AG04450 (cell line): ENCODE data around the gene CRP. TPM values are rescaled to one million over a fixed set of nuclear protein-coding genes. Genes with fewer than 3 reads are reported as not detected.

Source experiments
- CTCF ChIA-PET: fragments of 300-600, 350-600 bp; formaldehyde crosslinking; extraction: SDS; loops from one replicate; lab custom pipeline; 2022; ENCODE audit warnings: antibody characterized with exemption, inconsistent platforms; lab: Charles Lee
- POLR2A ChIA-PET: fragments of 350-600 bp; formaldehyde crosslinking; extraction: SDS; loops from one replicate; lab custom pipeline; 2021; ENCODE audit warnings: antibody characterized with exemption, inconsistent platforms; lab: Yijun Ruan, JAX
- DNase-seq: peaks from one replicate; pipeline ENCODE4 v3.0.0-alpha.2; 2011; ENCODE audit warnings: low read depth, low spot score
- H3K27ac ChIP-seq: one replicate; pipeline ENCODE4 v1.5.1; 2012; ENCODE audit warnings: low read depth, low read length, control low read depth
- H3K27me3 ChIP-seq: one replicate; pipeline ENCODE4 v1.6.0; 2012; ENCODE audit warnings: low read length; ENCODE audit not compliant: control insufficient read depth, insufficient read depth
- H3K4me3 ChIP-seq: 2 replicates; pipeline ENCODE4 v1.5.1; 2011; ENCODE audit warnings: mild to moderate bottlenecking, low read depth, low read length, control low read depth
- H3K9me3 ChIP-seq: 2 replicates; pipeline ENCODE4 v1.5.1; 2012; ENCODE audit warnings: low read length; ENCODE audit not compliant: control insufficient read depth, insufficient read depth
- polyA plus RNA-seq: library from polyadenylated mRNA; depleted of rRNA; stranded (reverse); fragments of >200 nt; gene quantifications from 2 replicates; pipeline ENCODE4 v1.2.3, GENCODE V29; 2011
- TF ChIP-seq, protein P1 (sequence below): IDR thresholded peaks from 2 replicates; pipeline ENCODE4 v1.5.1; 2011; ENCODE audit warnings: low read depth, low read length, control low read depth, inconsistent platforms

The CRP gene
- polyA plus RNA-seq, 1 experiment, result not detected

DNA sequence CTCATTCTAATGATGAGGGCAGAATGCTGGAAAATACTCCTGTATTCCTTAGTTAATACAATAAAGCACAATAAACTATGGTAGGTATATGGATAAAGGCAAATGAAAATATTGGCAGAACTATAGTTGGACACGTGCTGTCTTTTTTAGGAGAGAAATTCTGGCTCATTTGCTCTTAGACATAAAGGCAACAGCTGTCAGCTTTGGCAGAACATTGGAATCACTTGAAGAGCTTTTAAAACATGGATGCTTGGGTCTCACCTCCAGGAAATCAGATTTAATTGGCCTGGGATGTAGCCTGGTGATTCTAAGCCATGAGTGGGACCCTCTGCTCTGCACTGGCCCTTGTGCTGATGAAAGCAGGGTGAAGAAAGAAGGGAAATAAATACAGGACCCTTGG is 9.9 kb downstream of the CRP start:
- POLR2A ChIA-PET, result no interaction called here
- Histone ChIP-seq H3K4me3 (no peak overlapping the region), H3K27ac (no peak overlapping the region), H3K27me3 (no peaks in the 10 kb centered on the region), H3K9me3 (no peaks in the 10 kb centered on the region)
- no peak for DNase-seq
- CTCF ChIA-PET, result no interaction called here
- TF ChIP-seq, protein P1, sequence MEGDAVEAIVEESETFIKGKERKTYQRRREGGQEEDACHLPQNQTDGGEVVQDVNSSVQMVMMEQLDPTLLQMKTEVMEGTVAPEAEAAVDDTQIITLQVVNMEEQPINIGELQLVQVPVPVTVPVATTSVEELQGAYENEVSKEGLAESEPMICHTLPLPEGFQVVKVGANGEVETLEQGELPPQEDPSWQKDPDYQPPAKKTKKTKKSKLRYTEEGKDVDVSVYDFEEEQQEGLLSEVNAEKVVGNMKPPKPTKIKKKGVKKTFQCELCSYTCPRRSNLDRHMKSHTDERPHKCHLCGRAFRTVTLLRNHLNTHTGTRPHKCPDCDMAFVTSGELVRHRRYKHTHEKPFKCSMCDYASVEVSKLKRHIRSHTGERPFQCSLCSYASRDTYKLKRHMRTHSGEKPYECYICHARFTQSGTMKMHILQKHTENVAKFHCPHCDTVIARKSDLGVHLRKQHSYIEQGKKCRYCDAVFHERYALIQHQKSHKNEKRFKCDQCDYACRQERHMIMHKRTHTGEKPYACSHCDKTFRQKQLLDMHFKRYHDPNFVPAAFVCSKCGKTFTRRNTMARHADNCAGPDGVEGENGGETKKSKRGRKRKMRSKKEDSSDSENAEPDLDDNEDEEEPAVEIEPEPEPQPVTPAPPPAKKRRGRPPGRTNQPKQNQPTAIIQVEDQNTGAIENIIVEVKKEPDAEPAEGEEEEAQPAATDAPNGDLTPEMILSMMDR, result no peak

DNA sequence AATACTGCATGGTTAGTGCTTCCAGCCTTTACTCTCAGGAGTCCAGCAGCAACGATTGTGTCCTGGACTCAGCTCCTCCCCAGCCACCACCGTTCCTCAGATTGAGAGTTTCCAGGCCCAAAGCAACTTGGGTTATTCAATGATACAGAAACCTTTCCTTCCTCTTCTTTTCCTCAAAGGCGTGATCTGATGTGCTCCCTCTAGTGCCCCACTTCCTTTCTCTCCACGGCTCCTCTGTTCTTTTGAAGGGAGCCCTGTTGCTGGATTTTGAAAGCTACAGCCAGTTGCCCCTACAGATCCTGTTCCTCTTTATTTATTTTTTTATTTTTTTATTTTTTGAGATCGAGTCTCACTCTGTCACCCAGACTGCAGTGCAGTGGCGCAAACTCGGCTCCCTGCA is 14.1 kb downstream of the CRP start:
- Histone ChIP-seq H3K4me3 (no peak overlapping the region), H3K27ac (no peak overlapping the region), H3K27me3 (no peaks in the 10 kb centered on the region), H3K9me3 (no peaks in the 10 kb centered on the region)
- TF ChIP-seq, protein P1, result no peak
- POLR2A ChIA-PET, result no interaction called here
- CTCF ChIA-PET, result no interaction called here
- no peak for DNase-seq

DNA sequence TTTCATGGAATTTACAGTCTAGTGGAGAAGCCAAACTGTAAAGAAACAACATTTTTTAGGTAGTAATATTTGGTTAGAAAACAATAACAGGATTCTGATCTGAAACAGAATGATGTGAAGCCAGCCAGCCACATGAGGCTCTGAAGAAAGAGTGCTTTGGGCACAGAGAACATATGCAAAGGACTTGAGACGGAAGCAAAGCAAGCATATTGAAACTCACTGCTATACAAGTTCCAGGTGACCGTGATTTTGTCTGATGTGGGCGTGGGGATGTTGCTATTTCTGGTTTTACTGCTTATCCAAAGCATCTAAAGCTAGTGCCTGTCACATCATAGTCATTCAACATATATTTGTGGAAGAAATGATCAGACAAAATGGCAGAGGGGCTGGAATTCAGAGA is 14.7 kb downstream of the CRP start:
- no peak for DNase-seq
- ChIA-PET POLR2A (no interaction called here), CTCF (interaction anchor here (0.6 kb wide), 1 partner anchor 167 kb away, joined by 3 read pairs; no protein-coding TSS in a partner anchor)
- Histone ChIP-seq H3K27ac (no peak overlapping the region), H3K27me3 (no peaks in the 10 kb centered on the region), H3K9me3 (no peaks in the 10 kb centered on the region), H3K4me3 (no peak overlapping the region)
- TF ChIP-seq, protein P1, result no peak

DNA sequence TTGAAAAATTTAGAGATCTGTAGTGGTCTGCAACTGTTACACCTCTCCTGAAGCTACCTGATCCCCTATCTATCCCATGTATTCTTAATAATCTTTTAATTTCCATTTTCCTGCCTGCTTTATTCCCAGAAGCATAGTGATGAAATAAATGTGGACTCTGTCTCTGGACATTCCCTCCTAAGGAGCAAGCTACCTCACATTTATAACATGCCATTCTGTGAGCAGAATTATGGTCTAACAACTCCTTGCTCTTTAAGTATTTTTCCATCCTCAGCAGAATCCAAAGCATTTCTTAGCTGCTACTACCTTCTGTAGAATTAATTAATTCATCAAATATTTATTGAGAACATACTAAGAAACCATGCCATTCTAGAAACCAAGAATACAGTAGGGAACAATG is 15.1 kb downstream of the CRP start:
- no peak for DNase-seq
- no peak overlapping the region for H3K27ac ChIP-seq
- ChIA-PET CTCF (interaction anchor here (0.6 kb wide), 1 partner anchor 167 kb away, joined by 3 read pairs; no protein-coding TSS in a partner anchor), POLR2A (no interaction called here)
- TF ChIP-seq, protein P1, result no peak
- H3K9me3 ChIP-seq, result no peaks in the 10 kb centered on the region
- no peaks in the 10 kb centered on the region for H3K27me3 ChIP-seq
- H3K4me3 ChIP-seq, result no peak overlapping the region

DNA sequence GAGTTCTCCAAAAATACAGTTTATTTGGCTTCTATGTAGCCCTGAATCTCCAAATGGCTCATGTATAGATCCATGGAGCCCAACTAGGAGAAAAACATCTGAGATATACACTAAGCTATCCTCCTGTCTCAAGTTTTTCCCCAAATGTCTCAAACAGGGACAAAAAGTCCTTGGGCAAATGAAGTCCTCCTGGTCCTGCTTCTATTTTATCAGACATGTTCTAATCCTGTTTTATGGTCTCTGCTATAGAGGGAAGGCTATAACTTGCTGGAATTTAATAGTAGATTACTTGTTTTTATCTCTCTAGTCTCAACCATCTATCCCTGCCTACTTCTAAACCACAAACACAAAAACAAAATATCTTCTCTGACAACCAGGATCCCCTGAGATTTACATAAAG is 26.9 kb downstream of the CRP start:
- TF ChIP-seq, protein P1, result no peak
- Histone ChIP-seq H3K27ac (no peak overlapping the region), H3K27me3 (peaks cover 3% of the 10 kb centered on the region), H3K4me3 (no peak overlapping the region), H3K9me3 (no peaks in the 10 kb centered on the region)
- no peak for DNase-seq
- ChIA-PET POLR2A (no interaction called here), CTCF (no interaction called here)
